Islet of Langerhans (tissue), 1 donor: ENCODE data around the gene EFHD2.
"Not testable (repeated sequence)": the region's sequence is repeated elsewhere in the genome, so short reads cannot be mapped to it uniquely, and the experiment has no call there.

Source experiments
- FAIRE-seq: peaks from one replicate; lab custom pipeline; 2011; peaks lifted over from hg19 to GRCh38; lab: Jason Lieb, UNC

Gene EFHD2

DNA sequence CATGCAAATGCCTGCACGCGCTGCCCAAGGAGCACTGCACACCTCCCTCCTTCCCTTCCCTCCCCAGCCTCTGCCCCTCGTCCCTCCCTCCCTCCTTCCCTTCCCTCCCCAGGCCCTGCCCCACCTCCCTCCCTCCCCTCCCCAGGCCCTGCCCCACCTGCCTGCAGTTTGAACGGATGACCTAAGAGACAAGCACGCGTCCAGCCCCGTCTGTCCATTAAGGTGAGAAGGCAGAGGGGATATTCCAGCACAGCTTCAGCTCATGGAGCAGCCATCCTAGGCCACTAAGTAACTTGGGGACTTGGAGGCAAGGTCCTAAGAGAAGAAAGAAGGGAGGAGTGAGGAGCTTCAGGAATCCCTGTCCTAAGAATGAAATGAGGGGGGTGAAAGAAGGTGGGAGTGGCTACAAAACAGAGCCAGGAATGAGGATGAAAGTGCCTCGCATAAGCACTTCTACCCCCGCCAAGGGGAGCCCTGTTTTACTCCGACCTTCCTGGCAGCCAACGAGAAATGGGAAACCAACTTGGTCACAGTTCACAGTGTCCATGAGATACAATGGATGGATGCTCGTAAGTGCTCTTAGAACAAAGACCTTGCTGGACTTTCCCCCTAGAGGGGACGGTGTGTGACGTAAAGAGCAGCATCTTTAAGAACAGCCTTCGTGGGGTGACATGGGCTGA, 21.3 kb upstream of the EFHD2 start:
- FAIRE-seq = no peak

DNA sequence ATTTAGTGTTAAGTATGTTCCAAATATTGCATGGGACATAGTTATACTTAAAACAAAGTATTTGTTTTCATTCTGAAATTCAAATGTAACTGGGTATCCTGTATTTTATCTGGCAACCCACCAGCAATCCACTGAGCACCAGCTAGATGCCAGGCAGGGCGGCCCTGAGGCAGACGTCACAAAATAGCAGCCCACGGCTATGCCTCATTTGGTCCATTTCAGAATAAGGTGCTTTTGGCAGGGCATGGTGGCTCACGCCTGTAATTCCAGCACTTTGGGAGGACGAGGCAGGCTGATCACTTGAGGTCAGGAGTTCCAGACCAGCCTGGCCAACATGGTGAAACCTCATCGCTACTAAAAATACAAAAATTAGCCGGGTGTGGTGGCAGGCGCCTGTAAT, 19.9 kb upstream of the EFHD2 start:
- not testable (repeated sequence) for FAIRE-seq

DNA sequence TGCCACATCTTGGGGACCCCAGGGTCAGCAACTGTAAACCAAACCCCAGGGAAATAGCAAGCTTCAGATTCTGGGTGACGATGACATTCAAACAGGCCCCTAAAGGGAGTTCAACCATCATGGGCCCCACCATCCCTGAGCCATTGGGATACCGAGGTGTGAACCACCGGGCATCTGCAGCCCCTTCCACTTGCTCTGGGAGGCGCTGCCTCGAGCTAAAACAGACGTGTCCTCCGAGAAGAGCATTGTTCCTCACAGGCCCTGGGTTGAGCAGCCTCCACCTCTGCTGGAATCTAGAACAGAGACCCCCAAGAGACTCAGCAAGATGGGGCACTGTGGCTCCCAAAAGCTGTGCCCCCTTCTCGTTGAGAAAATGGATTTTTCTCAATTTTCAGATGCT, 19.0 kb upstream of the EFHD2 start:
- FAIRE-seq = no peak

DNA sequence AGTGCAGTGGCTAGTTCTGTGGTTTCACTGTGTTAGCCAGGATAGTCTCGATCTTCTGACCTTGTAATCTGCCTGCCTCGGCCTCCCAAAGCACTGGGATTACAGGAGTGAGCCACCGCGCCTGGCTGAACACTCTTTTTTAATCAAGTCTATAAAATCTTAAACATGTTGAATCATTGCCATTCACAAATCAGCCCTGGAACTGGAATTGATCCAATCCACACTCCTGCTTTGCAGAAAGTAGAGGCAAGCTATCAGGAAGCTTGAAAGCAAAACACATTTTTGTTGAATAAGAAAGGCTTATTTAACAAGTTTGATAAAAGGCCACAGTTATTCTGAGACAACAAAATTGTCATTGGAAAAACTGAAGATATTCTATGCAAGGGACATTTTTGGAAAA, 18.3 kb upstream of the EFHD2 start:
- no peak for FAIRE-seq

DNA sequence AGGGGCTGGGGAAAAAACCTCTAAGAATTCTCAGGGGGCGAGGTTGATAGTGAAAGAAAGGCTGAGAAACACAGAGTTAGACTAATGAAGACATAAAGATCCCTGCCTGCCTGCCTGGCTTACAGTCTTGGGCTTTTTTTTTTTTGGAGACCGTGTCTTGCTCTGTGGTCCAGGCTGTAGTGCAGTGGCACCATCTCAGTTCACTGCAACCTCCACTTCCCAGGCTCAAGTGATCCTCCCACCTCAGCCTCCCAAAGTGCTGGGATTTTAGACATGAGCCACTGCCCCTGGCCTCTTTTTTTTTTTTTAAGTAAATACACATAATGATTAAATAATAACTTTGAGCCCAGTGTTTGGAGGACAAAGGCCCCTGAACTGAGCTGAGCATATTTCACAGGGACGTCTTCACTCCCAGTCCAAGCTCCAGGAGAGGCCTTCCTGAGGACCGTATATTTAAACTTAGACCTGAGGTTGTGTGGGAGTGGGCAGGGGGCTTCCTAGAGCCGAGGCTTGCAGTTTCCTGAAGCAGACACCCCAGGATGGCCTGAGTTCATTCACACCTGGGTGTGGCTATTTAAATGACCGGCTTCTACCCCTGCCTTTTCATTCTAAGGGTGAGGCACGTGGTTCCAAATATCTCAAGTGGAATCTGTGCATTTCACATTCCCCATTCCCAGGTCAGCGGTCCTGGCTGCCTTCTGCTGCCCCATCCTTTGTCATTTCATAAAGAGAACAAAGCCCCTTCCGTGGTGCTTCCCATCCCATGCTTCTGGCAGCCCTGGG, 16.0 kb upstream of the EFHD2 start:
- no peak for FAIRE-seq

DNA sequence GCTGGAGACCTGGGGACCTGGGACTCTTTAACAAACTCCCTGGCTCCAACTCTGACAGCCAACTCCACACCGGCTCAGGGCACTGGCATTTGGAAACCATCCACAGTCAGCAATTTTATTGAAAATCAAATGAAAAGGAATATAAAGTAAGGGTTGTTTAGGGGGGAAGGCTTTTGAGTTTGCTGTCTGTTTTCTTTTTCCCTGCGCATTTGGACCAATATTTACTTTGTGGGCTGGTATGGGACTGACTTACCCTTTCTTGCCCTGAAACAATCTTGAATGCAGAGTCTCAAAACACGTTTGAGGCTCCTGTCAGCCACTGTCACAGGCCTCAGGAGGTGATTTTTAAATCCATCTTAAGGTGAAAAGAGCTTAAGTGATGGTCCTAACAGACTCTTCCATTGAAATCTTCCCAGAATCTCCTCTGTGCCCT, 15.4 kb upstream of the EFHD2 start:
- no peak for FAIRE-seq

DNA sequence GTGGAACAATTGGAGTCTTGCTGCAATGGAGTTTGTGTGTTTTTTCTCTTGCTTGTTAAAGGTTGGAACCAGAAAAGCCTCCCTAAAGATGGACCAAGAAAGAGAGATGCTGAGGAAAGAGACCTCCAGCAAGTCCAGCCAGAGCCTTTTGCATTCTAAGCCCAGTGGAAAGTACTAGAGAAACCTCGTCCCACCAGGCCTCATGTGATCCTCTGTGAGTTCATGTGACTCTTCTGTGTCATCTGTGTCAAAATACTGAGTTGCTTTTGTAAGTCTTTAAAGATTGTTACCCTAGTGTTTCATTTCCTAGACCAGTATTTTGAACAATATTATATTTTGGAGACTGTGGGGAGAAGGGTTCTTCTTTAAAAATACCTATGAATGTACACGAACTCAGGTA, 12.5 kb upstream of the EFHD2 start:
- no peak for FAIRE-seq

DNA sequence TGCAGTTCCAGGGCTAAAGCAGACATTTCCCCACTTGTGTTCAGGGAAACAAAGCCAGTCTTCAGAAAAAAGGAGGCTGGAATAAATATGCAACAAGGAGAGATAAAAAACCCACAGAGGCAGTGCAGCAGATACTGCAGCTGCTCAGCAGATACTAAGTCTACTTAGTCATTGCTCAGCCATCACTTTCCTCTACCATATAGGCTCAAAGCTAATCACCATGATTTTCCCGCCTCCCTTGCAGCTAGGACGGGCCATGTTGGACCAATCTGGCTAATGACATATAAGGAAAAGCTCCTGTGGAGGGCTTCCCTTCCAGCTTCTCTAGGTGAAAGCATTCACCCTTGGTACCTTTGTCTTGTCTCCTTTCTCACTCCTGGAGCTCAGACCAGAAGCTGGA, 10.0 kb upstream of the EFHD2 start:
- FAIRE-seq = no peak

DNA sequence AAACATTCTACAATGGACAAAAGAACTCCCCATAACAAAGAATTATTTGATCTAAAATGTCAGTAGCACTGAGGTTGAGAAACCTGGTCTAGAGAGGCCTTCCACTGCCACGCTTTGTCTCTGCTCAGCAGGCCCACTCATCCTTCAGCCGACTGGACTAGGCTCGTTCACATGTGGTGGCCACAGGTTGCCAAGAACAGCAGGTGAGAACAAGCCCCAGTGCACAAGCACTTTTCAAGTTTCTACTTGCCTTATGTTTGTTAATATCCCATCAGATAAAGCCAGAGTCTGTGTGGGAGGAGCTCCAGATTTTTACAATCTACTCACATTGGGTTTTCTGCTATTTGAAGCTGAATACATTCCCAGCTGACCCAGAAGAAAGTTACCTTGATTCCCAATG, 9.1 kb upstream of the EFHD2 start:
- FAIRE-seq = no peak

DNA sequence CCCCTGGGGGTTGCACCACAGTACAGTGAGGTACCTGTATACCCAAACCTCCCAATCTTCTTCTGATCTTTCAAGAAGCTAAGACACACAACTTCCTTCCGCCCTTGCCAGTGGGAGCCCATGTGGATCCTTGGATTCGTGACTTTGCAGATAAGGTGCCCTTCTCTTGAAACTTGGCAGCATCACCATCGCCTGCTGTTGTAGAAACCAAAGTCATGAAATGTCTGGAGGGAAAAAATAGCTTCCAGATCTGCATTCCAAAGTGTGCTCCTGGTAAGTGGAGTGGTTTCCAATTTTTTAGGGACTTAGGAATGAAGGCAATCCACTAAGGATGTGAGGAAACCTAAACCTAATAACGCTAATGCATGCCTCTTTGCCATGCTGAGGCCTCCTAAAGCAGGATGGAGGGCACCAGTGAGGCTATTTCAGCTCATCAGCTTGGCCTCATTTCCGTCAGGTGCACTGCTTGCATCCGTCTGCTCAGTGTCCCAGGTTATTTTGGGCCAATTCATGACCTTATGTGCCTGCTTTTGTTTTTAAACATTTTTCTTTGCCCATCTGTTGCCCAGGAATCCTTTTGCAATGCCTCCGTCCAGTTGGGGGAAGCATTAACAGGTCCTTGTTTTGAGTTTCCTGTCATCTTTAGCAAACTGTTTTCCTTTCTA, 8.2 kb upstream of the EFHD2 start:
- no peak for FAIRE-seq

DNA sequence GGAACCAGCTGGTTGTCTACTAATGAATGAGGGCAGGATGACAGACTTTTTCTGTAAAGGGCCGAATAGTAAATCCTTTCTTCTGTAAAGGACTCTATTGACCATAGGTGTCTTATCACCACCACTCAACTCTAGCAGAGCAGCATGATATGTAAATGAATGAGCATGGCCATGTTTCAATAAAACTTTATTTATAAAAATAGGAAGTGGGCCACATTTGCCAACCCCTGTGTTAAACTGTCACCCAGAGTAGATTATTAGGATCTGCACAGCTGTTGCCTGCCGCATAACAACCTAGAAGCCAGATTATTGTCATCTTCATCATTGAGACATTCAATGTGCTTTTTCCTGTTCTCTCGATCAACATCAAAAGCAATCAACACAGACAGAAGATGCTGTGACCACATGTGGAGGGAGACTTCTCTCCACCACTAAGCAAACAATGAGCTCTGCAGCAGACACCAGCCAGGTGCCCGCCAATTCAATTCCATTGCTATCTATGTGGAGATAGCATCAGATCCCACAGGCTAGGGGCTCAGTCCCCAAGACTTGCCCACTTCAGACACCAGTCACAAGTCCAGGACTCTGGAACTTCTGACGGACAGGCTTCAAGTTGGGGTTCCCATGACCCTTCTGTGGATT, 6.8 kb upstream of the EFHD2 start:
- FAIRE-seq = no peak

DNA sequence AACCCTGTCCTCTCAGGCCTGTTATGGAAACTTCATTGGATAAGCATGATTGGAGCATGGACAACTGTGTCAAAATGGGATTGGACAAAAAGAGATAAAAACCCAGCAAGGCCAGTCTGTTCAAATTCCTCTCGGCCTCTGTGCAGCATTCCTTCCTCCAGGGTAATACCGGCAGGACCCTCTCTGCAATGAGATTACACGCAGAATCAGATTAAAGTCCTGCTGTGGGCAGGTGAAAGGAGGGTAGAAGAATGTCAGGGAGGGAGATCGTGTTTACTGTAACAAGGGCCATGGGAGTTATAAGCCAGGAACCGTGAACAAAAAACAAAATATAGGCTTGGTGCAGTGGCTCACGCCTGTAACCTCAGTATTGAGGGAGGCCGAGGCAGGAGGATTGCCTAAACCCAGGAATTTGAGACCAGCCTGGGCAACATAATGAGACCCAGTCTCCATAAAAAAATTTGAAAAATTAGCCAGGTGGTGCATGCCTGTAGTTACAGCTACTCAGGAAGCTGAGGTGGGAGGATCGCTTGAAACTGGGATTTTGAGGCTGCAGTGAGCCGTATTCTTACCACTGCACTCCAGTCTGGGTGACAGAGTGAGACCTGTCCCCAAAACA, 5.6 kb upstream of the EFHD2 start:
- FAIRE-seq = no peak

DNA sequence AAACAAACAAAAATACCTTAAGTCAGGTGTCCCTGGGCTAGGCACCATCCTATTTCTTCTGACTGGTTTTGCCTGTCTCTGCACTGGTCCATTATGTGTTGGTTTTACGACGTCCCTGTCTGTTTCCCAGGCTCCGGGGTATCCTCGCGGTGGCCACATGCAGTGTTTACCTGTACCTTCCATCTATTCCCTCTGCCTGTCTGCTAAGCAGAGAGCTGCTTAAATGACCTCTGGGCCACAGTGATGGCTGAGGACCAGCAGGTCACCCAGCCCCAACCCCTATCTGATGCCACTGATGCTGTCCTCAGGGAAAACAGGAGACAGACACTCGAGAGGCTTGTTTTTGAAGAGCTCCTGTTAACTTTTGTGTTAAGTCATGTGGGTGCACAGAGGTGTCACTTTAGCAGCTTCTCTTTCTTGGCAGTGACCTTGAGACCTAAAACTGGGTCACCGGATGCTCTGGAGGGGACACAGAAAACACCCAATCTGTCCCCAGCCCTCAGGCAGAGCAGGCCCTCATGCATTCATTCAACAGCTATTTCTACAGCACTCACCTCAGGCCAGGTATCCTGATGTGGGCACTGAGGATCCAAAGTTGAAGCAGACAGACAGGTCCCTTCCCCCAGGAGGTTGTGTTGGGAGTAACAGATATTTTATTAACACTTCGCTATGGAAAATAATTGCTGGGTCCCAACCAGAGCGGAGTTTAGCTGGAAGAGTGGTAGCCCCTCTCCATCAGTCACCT, 4.4 kb upstream of the EFHD2 start:
- no peak for FAIRE-seq

DNA sequence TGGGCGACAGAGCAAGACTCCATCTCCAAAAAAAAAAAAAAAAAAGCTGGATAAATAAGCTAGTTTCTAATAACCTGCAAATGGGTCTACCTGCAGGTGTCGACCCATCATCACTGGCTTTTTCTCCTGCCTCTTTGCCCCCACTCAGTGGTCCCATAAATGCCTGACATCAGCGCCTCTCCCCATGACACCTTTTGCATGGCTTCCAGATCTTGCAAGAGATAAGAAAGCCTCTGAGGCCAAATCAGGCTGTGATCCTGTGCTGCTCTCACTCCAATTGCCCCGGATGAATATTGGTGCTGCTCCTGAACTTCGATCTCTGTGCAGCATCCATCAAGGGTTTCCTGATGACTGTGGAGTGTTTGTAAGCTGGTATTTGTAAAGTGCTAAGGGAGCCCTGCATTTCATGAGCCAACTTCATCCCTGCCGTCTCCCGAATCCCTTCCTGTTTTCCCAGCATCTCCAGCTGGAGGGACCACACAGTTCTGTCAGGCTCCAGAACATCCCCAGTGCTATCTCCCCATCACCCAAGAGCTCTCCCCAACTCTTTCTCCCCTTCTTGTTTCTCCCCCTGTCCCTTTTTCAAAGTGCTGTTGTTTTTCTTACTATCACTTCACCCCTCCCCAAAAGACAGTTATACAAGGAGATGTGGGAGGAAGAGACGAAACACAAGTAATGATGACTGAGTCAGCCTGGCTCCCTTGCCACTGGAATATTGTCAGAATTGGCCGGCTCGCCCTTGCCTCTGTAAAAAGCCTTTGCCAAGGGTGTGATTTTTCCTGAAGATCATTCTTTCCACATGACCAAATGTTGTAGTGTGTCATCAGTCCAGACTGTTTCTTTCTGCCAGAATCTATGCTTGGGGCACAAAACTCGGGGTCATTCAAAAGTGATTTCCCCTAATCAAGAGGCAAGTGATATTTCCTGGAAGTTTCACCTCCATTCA, 2.8 kb upstream of the EFHD2 start:
- no peak for FAIRE-seq

DNA sequence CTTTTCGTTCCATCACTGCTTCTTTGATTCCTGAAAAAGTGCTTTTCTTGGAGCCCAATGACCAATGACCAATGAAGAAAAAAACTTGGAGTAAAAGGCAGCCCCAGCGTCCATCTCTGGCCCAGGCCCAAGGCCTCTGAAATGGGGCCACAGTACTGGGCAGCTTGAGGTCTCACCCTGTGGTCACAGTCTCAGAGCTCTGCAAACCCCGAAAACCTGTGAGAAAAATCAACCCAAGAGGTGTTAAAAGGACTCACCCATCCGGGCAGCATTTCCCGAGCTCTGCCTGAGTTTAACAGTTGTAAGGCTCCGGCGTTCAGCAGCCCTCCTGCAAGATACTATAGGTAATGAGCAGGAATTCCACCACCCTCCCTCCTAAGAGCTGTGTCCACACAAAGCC, 2.1 kb upstream of the EFHD2 start:
- FAIRE-seq = no peak

DNA sequence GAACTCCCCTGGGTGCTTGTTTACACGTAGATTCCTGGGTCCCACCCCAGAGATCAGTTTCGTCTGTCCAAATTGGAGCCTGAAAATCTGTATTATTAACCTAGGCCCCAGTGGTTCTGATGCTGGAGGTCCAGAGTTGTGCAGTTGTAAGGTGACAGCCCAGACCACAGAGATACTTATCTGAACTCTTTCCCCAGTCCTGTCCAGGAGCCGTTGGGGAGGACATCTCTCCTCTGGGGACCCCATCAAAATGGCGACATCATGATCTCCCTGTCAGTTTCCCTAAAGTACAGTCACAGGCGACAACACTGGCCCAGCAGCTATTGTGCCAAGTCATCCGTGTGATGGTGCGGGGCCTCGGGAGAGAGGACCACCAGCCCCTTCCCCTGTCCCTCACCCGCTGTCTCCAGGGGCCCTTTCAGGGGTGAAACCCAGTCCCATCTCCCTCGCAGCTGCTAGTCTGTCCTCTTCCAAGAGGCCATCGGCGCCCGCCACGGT, 749 bp upstream of the EFHD2 start:
- no peak for FAIRE-seq

DNA sequence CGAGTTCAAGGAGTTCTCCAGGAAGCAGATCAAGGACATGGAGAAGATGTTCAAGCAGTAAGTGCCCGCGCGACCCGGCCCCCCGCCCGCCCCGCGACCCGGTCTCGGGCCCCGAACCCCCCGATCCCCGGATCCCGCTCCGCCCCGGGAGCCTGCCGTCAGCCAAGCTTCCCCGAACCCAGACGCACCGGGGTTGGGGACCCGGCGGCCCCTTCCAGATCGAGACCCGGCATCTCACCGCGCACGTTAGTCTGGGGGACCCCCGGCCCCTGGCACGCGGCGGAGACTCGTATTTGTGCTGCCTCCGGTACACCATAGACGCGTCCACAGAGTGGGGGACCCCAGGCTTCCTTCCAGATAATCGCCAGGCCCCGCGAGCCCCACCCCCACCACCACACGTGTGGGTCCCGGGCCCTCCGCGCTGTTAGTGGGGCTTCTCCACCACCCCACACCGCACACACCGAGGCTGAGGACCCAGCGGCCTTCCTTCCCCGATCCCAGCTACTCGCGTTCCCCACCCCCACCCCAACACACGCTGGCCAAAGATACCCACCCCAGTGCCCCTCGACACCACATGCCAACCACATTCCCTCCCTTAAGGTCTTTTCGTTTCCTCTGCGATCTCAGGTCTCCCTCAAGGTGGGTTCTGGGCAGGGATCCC, 665 bp downstream of the EFHD2 start:
- FAIRE-seq = no peak

DNA sequence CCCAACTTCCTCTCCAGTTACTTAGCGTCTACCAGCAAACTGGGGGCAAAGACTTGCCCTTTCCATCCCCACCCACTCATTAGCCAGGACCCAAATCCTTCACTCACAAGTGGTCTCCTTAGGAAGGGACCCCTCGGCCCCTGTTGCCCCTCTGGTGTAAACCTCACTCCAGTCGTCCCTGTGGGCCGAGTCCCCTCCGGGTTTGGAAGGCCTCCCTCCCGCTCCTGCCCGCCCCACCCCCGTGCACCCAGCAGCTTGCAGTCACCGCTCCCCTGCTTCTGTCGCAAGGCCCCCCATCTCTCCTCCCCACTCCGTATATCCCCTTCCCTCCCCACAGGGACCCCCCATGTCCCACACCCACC, 1.2 kb downstream of the EFHD2 start:
- FAIRE-seq = no peak

DNA sequence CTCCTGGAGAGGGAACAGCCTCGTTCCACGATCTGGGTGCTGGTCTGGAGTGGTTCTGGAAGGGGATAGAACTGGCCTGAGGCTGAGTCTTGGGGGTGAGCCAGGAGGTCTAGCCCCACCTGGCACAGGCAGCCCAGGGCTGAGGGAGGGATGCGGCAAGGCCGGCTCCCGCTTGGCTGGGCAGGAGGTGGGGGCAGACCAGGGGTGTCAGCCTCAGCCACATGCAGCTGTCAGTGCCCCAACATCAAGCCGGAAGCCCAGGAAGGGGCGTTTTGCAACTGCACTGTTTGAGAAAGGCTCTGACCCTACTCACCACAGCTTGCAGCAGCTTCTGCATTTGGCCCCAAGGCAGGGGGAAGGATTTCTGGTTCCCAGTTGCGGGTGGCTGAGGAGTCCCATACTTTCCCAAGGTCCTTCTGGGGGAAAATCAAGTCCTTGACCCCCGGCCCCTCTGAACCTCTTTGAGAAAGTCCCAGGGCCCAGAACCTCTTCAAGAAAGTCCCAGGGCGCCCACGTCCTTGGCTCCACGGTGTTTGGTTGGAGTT, 2.0 kb downstream of the EFHD2 start:
- no peak for FAIRE-seq
